Subcutaneous abdominal adipose tissue (tissue), 5 donors: Measurements from ENCODE around the gene SLC25A26.

Source experiments
- H3K27ac ChIP-seq: one replicate; pipeline ENCODE4 v1.7.0; 2013; ENCODE audit warnings: low read depth, mild to moderate bottlenecking, inconsistent platforms, low read length, moderate library complexity
- H3K27me3 ChIP-seq, 5 donors: one replicate each; pipeline ENCODE4 v1.7.0; 2013; ENCODE audit warnings: low read length in 5 of 5, inconsistent platforms in 1 of 5; ENCODE audit not compliant: control insufficient read depth in 5 of 5, insufficient read depth in 4 of 5
- H3K36me3 ChIP-seq, 5 donors: one replicate each; pipeline ENCODE4 v1.7.0; 2013; ENCODE audit warnings: low read length in 5 of 5; ENCODE audit not compliant: control insufficient read depth in 5 of 5, insufficient read depth in 5 of 5
- H3K4me1 ChIP-seq, 5 donors: one replicate each; pipeline ENCODE4 v1.7.0; 2013; ENCODE audit warnings: low read length in 5 of 5, mild to moderate bottlenecking in 3 of 5, moderate library complexity in 1 of 5; ENCODE audit not compliant: control insufficient read depth in 5 of 5, insufficient read depth in 5 of 5
- H3K4me3 ChIP-seq, 5 donors: one replicate each; pipeline ENCODE4 v1.7.0; 2013; ENCODE audit warnings: low read length in 5 of 5, low read depth in 1 of 5
- H3K9ac ChIP-seq, 5 donors: one replicate each; pipeline ENCODE4 v1.7.0; 2013; ENCODE audit warnings: low read length in 5 of 5, mild to moderate bottlenecking in 4 of 5, moderate library complexity in 3 of 5
- H3K9me3 ChIP-seq, 5 donors: one replicate each; pipeline ENCODE4 v1.7.0; 2013; ENCODE audit warnings: low read length in 5 of 5; ENCODE audit not compliant: control insufficient read depth in 5 of 5
- donor health status: healthy.
- donor health status: healthy.
- donor health status: healthy.
- donor health status: healthy.
- donor health status: healthy.

Gene SLC25A26

DNA sequence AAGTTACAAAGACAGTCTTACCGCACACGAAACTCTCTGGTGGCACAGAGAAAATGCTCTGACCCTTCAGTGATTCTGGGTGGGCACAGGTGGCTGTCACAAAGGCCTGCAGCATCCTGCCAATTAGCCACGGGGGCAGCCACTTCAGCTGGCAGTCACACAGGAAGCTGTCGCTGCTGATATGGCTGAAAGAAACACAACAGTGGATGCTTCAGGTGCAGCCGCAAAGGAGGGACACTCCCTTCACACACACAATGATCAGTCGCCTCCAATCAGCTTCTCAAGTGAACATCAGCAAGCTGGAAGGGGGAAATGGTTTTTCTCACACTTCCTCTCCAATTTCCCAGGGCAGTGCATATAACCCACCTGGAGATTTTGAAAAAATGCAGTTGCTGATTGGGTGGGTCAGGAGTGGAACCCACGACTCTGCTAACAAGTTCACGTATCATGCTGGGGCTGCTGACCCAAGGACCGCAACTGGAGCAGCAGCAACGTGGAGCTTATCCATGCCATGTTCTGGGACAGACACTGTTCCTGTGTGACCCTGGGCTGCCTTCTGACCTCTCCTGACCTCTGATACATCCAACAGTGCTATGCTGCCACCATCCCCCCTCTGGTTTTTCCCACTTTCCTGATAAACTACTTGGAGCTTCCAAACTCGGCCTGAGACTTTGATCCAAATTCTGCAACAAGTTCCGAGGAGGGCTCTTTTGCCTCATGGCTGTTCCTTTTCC lies 173.4 kb downstream of the SLC25A26 start:
- Histone ChIP-seq H3K9me3 (no peaks in the 10 kb centered on the region), H3K4me1 (peaks cover 4 to 52% (median 39%) of the 10 kb centered on the region in 5 donors), H3K27ac (peak overlapping the region; percentile 64), H3K4me3 (peak overlapping the region in 1 of 5 donors; percentile 8), H3K36me3 (peaks cover 5 to 52% (median 33%) of the 10 kb centered on the region in 5 donors), H3K27me3 (no peaks in the 10 kb centered on the region), H3K9ac (no peak overlapping the region)

DNA sequence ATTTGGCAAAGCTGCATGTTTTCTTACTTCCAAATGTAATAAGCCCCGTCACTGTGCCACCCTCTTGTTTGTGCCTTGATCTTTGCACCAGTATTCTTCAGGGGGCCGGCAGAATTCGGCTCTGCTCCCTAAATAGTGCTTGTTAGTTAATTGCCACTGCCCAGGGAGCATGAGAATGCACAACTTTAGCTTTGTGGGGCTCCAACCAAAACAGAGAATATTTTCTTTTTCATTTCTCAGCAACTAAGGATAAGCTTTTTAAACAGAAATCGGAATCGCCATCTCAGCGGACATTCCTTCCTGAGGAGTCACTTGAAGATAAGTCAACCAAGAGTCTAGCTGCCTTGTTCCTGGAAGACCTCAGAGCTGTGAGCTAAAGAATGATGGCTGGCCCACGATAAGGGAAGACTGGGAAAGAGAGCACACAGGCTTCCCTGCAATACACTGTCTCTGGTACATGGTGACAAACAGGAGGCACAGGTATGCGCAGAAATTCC lies 174.0 kb downstream of the SLC25A26 start:
- Histone ChIP-seq H3K36me3 (peaks cover 5 to 55% (median 33%) of the 10 kb centered on the region in 5 donors), H3K27ac (peak overlapping the region; percentile 64), H3K9ac (no peak overlapping the region), H3K4me1 (peaks cover 4 to 52% (median 39%) of the 10 kb centered on the region in 5 donors), H3K9me3 (no peaks in the 10 kb centered on the region), H3K27me3 (no peaks in the 10 kb centered on the region), H3K4me3 (peak overlapping the region in 2 of 5 donors; percentile 0 to 8)

DNA sequence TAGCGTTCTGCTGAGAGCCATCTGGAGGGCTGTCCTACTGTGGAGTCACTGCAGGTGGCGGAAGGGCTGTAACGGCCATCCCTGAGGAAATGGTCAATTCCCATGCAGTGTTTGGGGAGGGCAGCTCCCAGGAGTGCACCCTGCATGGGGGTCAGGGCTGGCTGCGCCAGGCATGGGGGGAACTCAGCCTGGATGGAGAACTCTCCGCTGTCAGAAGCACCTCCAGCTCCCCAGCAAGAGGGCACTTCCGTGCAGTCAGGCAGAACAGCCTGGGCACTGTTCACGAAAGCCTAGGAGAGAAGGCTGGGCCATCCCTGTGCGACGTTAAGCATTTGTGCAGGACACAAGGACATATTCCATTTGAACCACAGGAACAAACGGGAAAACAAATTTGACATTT lies 174.8 kb downstream of the SLC25A26 start:
- no peaks in the 10 kb centered on the region for H3K27me3 ChIP-seq
- no peak overlapping the region for H3K9ac ChIP-seq
- H3K4me3 ChIP-seq: no peak overlapping the region
- H3K27ac ChIP-seq: peak overlapping the region; percentile 81
- H3K36me3 ChIP-seq: peaks cover 5 to 63% (median 34%) of the 10 kb centered on the region in 5 donors
- H3K4me1 ChIP-seq: peaks cover 4 to 53% (median 39%) of the 10 kb centered on the region in 5 donors
- H3K9me3 ChIP-seq: no peaks in the 10 kb centered on the region

DNA sequence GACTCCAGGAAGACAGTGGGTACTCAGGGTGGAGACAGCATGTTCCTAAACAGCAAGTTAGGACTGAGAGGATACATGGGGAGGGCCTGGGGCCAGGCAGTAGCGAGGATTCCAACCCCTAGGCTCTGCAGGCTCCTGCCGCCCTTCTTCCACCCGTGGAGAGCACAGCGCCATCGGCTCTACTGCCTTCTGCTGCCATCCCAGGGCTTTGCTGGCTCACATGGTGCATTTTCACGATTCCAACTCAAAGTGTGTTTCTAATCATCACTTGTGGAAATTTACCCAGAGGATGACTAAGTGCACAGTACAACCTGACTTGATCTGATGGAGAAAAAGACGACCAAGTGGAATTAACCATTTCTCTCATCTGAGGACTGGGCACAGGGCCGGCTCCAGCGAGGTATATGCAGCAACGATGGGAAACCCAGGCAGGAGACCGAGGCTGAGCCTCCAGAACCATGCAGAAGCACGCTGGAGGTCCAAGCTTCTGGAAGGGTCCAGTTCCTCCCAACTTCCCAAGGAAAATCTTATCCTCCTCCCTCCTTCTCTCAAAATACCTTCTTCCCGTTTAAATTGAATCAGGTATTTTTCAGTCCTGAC lies 175.5 kb downstream of the SLC25A26 start:
- no peaks in the 10 kb centered on the region for H3K27me3 ChIP-seq
- peaks cover 5 to 63% (median 34%) of the 10 kb centered on the region in 5 donors for H3K36me3 ChIP-seq
- H3K9ac ChIP-seq: no peak overlapping the region
- H3K27ac ChIP-seq: peak overlapping the region; percentile 81
- H3K9me3 ChIP-seq: no peaks in the 10 kb centered on the region
- H3K4me1 ChIP-seq: peaks cover 4 to 55% (median 39%) of the 10 kb centered on the region in 5 donors
- H3K4me3 ChIP-seq: no peak overlapping the region

DNA sequence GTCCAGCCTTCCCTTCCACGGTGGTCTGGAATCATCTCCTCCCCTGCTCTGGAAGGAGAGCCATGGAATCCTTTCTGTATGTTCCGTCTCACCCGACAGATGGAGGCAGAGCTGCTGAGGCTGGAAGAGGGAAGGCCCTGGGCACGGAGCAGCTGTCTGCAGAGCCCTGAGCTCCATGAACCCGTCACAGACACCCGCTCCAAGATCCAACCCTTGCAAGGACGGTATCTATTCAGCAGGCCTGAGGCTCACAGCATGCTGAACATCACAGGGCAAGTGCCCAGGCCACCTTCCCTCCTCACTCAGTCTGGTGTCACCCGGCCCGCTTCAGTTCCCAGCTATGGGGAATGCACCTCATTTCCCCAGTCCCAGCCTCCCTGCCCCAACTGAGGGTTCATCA lies 176.1 kb downstream of the SLC25A26 start:
- H3K9ac ChIP-seq: no peak overlapping the region
- peak overlapping the region; percentile 81 for H3K27ac ChIP-seq
- H3K4me3 ChIP-seq: no peak overlapping the region
- no peaks in the 10 kb centered on the region for H3K27me3 ChIP-seq
- H3K36me3 ChIP-seq: peaks cover 3 to 64% (median 34%) of the 10 kb centered on the region in 5 donors
- H3K9me3 ChIP-seq: no peaks in the 10 kb centered on the region
- H3K4me1 ChIP-seq: peaks cover 4 to 55% (median 39%) of the 10 kb centered on the region in 5 donors

DNA sequence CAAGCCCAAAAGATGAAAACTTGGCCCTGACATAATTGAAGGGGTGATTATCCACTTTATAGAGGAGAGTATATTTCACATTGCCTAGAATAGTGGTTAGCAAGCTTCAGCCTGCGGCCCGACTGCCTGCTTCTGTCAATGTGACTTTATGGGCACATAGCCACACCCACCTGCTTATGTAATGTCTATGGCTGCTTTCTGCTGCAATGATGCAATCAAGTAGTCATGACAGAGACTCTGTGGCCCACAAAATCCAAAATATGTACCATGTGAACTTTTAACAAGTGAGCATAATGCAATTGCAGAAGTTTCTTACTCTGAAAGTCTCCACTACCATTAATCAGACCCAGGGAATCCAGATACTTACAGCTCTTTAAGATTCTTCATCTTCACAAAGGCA lies 176.9 kb downstream of the SLC25A26 start:
- Histone ChIP-seq H3K9me3 (no peaks in the 10 kb centered on the region), H3K36me3 (peaks cover 0 to 64% (median 34%) of the 10 kb centered on the region in 5 donors), H3K9ac (peak overlapping the region in 2 of 5 donors; percentile 3 to 4), H3K27me3 (no peaks in the 10 kb centered on the region), H3K4me1 (peaks cover 4 to 55% (median 39%) of the 10 kb centered on the region in 5 donors), H3K27ac (peak overlapping the region; percentile 81), H3K4me3 (no peak overlapping the region)

DNA sequence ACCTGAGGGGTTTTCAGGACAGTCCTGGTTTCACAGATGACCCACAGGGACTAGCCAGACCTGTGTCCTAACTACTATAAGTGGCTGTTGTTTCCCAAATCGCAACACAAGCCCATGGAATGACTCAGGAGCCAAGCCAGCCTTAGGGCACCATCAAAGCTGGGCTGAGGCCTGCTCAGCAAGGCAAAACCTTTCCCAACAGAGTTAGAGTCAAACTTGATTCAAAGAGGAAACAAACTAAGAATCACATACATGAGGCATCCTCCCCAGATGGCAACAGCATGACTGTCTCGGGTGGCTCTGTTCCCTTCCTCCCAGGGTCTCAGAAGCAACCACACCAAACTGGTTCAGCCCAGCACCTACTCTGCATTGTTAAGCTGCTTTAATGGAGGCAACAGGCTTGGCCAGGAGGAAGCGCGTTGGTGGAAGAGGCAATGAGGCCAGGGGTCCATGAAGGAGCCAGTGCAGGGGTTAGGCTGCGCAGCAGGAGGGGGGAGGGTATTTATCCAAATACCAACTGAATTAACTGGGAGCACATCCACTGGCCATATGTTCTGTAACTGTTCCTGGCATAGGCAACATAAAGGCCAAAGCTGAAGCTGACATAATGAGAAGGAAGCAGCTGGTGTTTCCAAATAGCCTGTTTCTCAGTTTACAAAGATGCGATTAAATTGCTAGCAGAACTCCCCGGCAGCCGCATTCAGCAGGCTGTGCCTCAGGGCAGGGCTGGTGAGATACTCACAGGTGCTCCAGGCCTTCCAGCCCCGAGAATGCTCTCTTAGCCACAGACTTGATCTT lies 177.6 kb downstream of the SLC25A26 start:
- Histone ChIP-seq H3K36me3 (peaks cover 0 to 64% (median 34%) of the 10 kb centered on the region in 5 donors), H3K4me1 (peaks cover 4 to 48% (median 32%) of the 10 kb centered on the region in 5 donors), H3K27me3 (no peaks in the 10 kb centered on the region), H3K4me3 (no peak overlapping the region), H3K9me3 (no peaks in the 10 kb centered on the region), H3K9ac (peak overlapping the region in 2 of 5 donors; percentile 0 to 8), H3K27ac (peak overlapping the region; percentile 81)

DNA sequence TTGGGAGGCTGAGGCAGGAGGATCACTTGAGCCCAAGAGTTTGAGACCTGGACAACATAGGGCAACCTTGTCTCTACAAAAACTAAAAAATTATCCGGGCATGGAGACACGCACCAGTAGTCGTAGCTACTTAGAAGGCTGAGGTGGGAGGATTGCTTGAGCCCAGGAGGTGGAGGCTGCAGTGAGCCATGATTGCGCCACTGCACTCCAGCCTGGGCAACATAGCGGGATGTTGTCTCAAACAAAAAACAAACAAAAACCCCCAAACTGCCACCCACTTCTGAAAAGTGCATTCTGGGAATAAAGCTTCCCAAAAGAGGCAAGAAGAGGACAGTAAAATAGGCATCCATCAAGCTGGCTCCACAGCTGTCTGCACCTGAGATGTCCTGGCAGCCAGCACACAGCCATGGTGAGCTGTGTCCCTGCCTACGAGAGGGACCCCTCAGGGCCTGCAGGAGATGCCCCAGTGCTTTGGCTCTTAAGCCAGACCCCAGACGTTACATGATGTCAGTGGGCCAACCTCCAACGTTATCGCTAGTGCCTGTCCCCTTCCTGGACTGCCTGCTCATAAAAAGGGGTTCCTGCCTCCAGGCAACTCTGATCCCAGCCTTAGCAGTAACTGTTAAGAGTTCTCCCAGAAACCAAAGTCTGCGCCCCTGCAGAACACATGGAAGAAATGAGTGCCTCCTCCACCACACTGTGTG lies 178.9 kb downstream of the SLC25A26 start:
- Histone ChIP-seq H3K9ac (no peak overlapping the region), H3K36me3 (peaks cover 0 to 76% (median 42%) of the 10 kb centered on the region in 5 donors), H3K4me1 (peaks cover under 1 to 39% (median 24%) of the 10 kb centered on the region in 5 donors), H3K27me3 (no peaks in the 10 kb centered on the region), H3K4me3 (no peak overlapping the region), H3K27ac (peak overlapping the region; percentile 81), H3K9me3 (no peaks in the 10 kb centered on the region)

DNA sequence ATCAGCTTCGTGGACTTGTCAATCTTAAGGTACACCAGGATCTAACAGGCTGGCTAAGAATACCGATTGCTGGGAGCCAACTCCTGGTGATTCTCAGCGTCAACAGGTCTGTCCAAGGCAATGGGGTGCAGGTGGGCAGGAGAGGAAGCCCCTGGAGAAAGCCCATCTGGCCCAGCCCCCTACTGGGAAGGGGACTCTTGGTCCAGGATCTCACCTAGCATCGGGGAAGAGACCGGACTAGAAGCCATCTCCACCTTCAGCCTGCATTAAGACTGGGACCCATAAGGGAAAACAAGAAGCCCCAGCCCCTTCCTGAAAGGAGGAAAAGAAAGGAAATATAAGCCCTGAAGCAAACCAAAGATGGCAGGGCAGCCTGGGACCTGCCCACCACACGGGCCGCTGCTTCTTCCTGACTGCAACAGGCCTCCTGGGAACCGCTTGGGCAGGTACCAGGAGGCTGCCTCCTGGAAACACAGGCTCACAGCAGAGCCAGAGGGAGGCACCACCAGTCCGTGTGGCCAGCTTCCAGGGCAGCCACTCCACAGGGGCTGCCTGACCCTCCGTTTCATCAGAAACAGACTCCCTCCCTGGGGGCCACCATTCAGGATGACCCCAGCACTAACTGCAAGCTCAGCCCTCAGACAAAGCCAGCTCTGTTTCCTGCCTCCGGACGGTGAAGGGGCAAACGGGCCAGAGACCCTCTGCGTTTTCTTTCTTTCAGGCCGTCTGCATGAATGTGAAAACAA lies 179.8 kb downstream of the SLC25A26 start:
- Histone ChIP-seq H3K4me3 (no peak overlapping the region), H3K36me3 (peaks cover 0 to 79% (median 45%) of the 10 kb centered on the region in 5 donors), H3K9ac (no peak overlapping the region), H3K27ac (peak overlapping the region; percentile 72), H3K9me3 (no peaks in the 10 kb centered on the region), H3K4me1 (peaks cover 4 to 39% (median 24%) of the 10 kb centered on the region in 5 donors), H3K27me3 (no peaks in the 10 kb centered on the region)
